Esophagus squamous epithelium (tissue), 4 donors: ENCODE measurements around the gene CYB561A3.

Experiments used
- CTCF ChIP-seq, 6 experiments: fragments of 450-650 bp in 4 of 6; fragments of 200-600 bp in 2 of 6; sonication (generic) in 2 of 6; IDR thresholded peaks; one replicate each; pipeline ENCODE4 v1.5.1; 2016 to 2019; ENCODE audit warnings: antibody characterized with exemption in 6 of 6, mild to moderate bottlenecking in 4 of 6, moderate library complexity in 4 of 6
- POLR2A ChIP-seq, 4 donors: fragments of 450-650 bp; IDR thresholded peaks; one replicate each; pipeline ENCODE4 v1.6.1; 2017; ENCODE audit warnings: antibody characterized with exemption in 4 of 4, mild to moderate bottlenecking in 4 of 4, moderate library complexity in 3 of 4

- TF ChIP-seq CTCF (IDR thresholded peaks at IDR 0.05) (no peak), POLR2A (IDR thresholded peaks at IDR 0.05) (no peak)
Observed at GRCh38 chr11:61303725-61304124, 58.0 kb downstream of the CYB561A3 start.
